CD4-positive, alpha-beta T cell treated with Interleukin-1 beta for 1 hour (primary cell): ENCODE measurements around the gene NPLOC4.
A peak's percentile ranks its signal among the peaks of the same experiment; 100 is the strongest.

ENCODE experiments used
- DNase-seq, 2 donors: peaks; one replicate each; pipeline ENCODE4 v3.0.0-alpha.2; 2020 to 2022

The NPLOC4 gene

GRCh38 chr17:81636505-81637288, at the start of gene NPLOC4, which contains the start of gene TSPAN10:
Gene NPLOC4 (minus strand): TSS chr17:81637112. CDS start chr17:81636930, 182 bp downstream.
Gene TSPAN10 (plus strand): TSS chr17:81637196. CDS start chr17:81642413, 5,217 bp downstream.
- DNase-seq: peak; percentile 84 to 87

- DNase-seq: no peak
These were observed 49.7 kb upstream of the NPLOC4 start for GRCh38 chr17:81686614-81687013.

GRCh38 chr17:81685108-81685507, 48.2 kb upstream of the NPLOC4 start:
- no peak for DNase-seq

GRCh38 chr17:81684442-81684911, 47.6 kb upstream of the NPLOC4 start:
- DNase-seq: peak in 1 of 2 donors; percentile 56

- peak; percentile 98 to 99 for DNase-seq
These were observed 46.9 kb upstream of the NPLOC4 start, which contains the start of the genes ARL16 and HGS for GRCh38 chr17:81683584-81684441. Gene ARL16 (minus strand): TSS chr17:81683797. CDS start chr17:81683753, 44 bp downstream. Gene HGS (plus strand): TSS chr17:81684011. CDS start chr17:81684067, 56 bp downstream.

- DNase-seq: no peak
These were observed 46.3 kb upstream of the NPLOC4 start for GRCh38 chr17:81683208-81683583.

- DNase-seq: no peak
These were observed 45.8 kb upstream of the NPLOC4 start for GRCh38 chr17:81682565-81683207.

GRCh38 chr17:81681672-81682071, 44.8 kb upstream of the NPLOC4 start:
- no peak for DNase-seq

GRCh38 chr17:81680150-81680549, 43.2 kb upstream of the NPLOC4 start:
- no peak for DNase-seq

- DNase-seq: no peak
These were observed 40.0 kb upstream of the NPLOC4 start for GRCh38 chr17:81676906-81677305.

GRCh38 chr17:81675515-81676221, 38.8 kb upstream of the NPLOC4 start:
- peak; percentile 39 to 41 for DNase-seq

- DNase-seq: no peak
These were observed 36.8 kb upstream of the NPLOC4 start for GRCh38 chr17:81673561-81674258.

- DNase-seq: no peak
These were observed 36.0 kb upstream of the NPLOC4 start for GRCh38 chr17:81672954-81673353.

GRCh38 chr17:81672504-81672903, 35.6 kb upstream of the NPLOC4 start:
- no peak for DNase-seq

GRCh38 chr17:81667754-81668153, 30.8 kb upstream of the NPLOC4 start:
- no peak for DNase-seq

- DNase-seq: peak; percentile 91 to 92
These were observed 29.7 kb upstream of the NPLOC4 start, which contains the start of the genes CCDC137 and OXLD1 for GRCh38 chr17:81666342-81667191. Gene CCDC137 (plus strand): TSS chr17:81666737. CDS start chr17:81666767, 30 bp downstream. Gene OXLD1 (minus strand): TSS chr17:81666605. CDS start chr17:81666577, 28 bp downstream.

GRCh38 chr17:81666092-81666341, 29.1 kb upstream of the NPLOC4 start:
- DNase-seq: peak in 1 of 2 donors; percentile 19

GRCh38 chr17:81665205-81666091, 28.5 kb upstream of the NPLOC4 start:
- peak; percentile 34 to 43 for DNase-seq

GRCh38 chr17:81664051-81664470, 27.1 kb upstream of the NPLOC4 start:
- DNase-seq: no peak
